Stimulated activated naive CD4-positive, alpha-beta T cell treated with Interleukin-2 at 50 U/mL for 16 hours (primary cell): ENCODE measurements around the gene DTX3L.

Experiments
- DNase-seq: peaks from one replicate; lab custom pipeline; 2025; lab: John Stamatoyannopoulos, UW

DTX3L gene

DNA sequence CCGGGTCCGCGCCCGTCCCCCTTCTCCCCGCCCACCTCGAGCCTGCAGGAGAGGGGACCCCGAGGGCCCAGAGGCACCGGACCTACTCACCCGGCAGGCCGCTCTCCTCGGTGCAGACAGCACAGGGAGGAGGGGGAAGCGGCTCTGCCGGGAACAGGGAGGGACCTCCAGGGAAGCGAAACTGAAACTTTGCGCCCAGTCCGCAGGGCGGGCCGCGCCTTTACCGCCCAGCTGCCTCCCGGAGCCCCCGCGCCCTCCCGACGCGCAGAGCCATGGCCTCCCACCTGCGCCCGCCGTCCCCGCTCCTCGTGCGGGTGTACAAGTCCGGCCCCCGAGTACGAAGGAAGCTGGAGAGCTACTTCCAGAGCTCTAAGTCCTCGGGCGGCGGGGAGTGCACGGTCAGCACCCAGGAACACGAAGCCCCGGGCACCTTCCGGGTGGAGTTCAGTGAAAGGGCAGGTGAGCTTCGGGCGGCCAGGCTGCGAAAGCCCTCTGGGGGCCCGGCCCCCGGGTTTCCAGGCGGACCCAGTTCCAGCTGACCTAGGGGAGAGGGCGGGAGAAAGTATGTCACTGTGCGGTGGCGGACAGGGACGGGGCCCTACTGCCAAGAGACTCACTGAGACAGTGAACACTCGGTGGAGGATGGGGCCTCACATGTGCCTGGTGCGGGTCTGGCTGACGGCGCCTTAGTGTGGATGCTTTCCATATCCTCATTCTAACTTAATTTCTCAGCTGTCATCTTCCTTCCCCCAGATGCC lies at the start of gene DTX3L, which contains the start of gene PARP9:
TSS of gene DTX3L (plus strand) at position 184 of the 758 bp plus-strand sequence. CDS start at position 273, 89 bp downstream.
TSS of gene PARP9 (minus strand) at position 146 of the 758 bp plus-strand sequence. CDS start 4,680 bp downstream, outside the sequence.
- DNase-seq = peak; percentile 70

- no peak for DNase-seq
These were observed 49.1 kb upstream of the DTX3L start for GRCh38 chr3:122515020-122515468.

GRCh38 chr3:122515870-122516269 lies 48.3 kb upstream of the DTX3L start:
- no peak for DNase-seq

GRCh38 chr3:122516846-122517360 lies 47.2 kb upstream of the DTX3L start:
- DNase-seq = no peak

- DNase-seq = no peak
These were observed 44.4 kb upstream of the DTX3L start for GRCh38 chr3:122519693-122520092.

DNA sequence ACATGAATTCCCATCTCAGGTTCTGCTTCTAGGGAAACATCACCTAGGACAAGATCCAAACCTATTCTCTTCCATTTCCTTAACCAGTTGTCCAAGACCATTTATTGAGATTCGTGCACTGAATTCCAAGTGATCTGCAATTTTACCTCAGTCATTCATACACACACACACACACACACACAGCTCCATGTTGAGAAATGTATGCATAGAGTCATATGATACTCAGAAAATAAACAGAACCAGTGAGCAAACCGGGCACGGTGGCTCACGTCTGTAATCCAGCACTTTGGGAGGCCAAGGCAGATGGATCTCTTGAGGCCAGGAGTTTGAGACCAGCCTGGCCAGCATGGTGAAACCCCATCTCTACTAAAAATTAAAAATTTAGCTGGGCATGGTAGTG lies 43.3 kb upstream of the DTX3L start:
- DNase-seq = no peak

DNA sequence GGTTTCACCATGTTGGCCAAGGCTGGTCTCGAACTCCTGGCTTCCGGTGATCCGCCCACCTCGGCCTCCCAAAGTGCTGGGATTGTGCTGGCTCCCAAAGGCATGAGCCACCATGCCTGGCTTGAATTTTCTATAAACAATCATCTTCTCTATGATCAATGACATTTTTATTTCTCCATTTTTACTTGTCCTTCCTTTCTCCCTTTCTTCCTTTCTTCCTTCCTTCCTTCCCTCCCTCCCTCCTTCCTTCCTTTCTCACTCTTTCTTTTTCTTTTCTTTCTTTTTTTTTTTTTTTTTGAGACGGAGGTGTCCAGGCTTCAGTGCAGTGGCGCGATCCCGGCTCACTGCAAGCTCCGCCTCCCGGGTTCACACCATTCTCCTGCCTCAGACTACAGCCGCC lies 40.8 kb upstream of the DTX3L start:
- no peak for DNase-seq

DNA sequence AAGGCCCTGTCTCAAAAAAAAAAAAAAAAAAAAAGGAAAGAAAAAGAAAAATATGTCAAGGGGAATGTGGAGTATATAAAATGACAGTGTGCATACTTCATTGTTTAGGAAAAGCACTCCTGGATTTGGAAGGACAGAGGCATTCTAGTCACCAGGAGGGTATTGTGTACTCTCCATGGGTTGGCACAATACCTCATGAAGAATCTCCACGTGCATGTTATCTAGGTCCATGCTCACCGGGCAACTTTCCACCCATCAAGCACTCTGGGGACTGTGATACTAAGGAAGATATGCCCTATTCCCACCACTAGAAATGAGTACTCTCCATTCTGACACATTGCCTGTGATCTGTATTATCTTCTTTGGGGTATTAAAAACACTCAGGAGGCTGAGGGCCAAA lies 34.0 kb upstream of the DTX3L start:
- no peak for DNase-seq

GRCh38 chr3:122533480-122533879 lies 30.7 kb upstream of the DTX3L start:
- DNase-seq = no peak

DNA sequence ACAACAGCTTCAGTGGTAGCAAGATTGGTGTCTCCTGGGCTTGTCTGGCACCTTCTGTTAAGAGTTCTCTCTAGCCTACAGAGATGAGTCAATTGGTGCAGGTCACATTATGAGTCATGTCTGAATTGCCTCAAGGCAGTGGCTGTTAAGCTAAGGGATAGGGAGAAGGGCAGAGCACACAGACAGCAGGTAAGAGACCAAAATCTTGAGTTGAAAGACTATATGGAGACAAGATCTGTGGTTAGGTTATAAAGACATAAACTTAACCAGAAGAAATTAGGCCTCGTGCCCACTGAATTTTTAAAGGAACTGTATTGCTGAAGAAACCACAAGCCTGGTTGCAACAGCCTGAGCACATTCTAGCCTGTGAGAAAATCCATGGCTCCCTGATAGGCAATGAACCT lies 30.2 kb upstream of the DTX3L start:
- peak; percentile 42 for DNase-seq

GRCh38 chr3:122535964-122536631 lies 28.0 kb upstream of the DTX3L start:
- no peak for DNase-seq

DNA sequence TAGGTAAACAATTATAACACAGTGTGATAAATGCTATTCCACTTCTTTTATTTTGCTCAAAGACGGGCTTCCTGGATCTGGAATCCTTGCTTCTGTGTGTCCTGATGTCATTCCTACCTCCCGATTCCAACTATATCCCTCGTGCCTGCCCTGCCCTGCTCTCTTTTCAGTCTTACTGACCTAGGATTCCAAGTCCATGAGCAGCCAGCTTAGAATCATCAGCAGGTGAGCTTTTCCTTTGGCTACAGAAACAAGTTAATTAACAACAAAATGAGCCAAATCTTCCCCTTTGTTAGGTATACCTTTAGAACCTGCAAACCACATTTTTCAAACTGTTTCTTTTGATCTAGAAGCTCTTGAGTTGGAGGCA lies 27.5 kb upstream of the DTX3L start:
- no peak for DNase-seq

DNA sequence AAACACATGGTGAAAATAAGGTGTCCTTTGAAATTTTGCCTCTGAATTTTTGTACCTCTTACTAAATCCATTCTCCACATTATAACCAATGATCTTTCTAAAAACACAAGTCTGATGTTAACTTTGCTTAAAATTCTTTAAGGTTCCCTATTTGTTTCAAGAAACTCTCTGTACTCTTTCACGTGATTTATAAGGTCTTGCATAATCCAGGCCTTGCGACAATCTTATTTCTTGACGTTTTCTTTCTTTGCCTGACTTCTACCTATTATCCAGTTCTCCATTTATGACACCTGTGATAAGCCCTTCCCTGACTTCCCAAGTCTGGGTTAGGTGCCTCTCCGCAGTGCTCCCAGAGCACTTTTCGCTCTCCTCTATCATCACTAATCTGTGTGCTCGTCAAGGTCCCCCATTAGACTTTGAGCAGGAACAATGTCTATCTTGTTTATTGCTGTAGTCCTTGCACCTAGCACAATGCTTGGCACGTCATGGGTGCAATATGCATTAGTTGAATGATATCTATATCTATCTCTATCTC lies 25.1 kb upstream of the DTX3L start:
- DNase-seq = no peak

GRCh38 chr3:122546151-122546550 lies 18.0 kb upstream of the DTX3L start:
- DNase-seq = no peak

DNA sequence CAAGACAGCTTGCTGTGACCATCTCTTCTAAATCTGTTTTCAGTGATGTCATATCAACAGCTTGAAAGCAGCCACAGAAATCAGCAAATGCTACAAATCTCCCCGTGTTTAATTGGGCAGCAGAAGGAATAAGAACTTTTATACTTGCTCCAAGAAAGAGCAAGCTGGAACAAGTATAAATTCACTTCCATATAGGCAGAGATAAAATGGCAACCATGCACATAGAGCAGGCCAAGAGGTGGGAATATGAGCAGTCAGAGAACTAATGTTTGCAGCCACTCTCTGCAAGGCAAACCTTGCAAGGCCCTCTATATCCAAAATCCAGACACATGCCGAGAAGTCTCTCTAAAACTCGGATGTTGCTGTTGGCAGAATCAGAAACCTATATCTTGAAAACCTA lies 16.1 kb upstream of the DTX3L start:
- no peak for DNase-seq

GRCh38 chr3:122548619-122549018 lies 15.5 kb upstream of the DTX3L start:
- DNase-seq = no peak

DNA sequence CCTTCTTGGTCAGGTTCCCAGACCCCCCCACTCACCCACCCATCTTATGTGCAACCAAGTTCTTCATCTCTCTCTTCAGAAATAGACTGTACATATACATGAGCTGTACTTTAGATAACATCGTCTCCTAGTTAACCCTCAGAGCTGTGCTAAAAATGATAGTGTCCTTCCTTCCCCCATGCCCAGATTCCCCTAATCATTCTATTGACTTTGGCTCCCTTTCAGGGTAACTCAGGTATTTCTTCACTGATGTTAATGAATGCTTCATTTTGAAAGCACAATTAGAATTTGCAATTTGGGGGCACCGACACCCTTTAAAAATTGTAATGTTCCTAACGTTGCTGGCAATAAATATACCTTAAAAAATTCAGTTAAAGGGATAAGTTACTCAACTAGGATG lies 11.0 kb upstream of the DTX3L start:
- DNase-seq = no peak

GRCh38 chr3:122555275-122556071 lies 8.7 kb upstream of the DTX3L start:
- DNase-seq = no peak

- no peak for DNase-seq
These were observed 6.8 kb upstream of the DTX3L start for GRCh38 chr3:122557356-122557755.

DNA sequence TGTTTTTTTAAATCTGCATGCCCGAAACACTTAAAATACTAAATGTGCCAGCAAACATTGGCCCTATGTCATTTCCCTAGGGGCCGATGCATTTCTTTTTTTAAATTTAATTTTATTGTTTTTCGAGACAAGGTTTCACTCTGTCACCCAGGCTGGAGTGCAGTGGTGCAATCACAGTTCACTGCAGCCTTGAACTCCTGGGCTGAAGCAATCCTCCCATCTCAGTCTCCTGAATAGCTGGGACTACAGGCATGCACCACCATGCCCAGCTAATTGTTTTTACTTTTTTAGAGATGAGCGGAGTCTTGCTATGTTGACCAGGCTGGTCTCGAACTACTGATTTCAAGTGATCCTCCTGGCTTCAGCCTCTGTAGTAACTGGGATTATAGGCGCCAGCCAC lies 5.5 kb upstream of the DTX3L start:
- no peak for DNase-seq

- no peak for DNase-seq
These were observed 4.2 kb upstream of the DTX3L start for GRCh38 chr3:122559906-122560305.

DNA sequence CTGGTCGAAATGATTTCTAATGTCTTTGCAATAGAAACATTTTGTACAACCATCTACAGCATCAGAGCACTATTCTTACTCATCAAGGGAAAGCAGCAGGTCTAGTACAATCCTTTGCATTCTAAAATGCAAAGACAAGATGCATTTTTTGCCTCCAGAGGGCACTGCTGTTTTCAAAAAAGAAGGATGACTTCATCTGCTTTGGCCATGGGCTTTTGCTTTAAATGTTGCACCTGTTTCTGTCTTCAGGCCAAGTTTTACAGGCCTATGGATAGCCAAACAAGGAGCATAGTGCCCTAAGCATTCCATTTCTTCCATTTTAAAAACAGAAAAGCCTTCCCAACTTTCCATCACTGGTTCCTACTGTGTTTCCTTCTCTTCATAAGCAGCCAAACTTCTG lies 3.5 kb upstream of the DTX3L start:
- DNase-seq = peak; percentile 32
